ENCODE measurements around the gene ITIH6.

DNA sequence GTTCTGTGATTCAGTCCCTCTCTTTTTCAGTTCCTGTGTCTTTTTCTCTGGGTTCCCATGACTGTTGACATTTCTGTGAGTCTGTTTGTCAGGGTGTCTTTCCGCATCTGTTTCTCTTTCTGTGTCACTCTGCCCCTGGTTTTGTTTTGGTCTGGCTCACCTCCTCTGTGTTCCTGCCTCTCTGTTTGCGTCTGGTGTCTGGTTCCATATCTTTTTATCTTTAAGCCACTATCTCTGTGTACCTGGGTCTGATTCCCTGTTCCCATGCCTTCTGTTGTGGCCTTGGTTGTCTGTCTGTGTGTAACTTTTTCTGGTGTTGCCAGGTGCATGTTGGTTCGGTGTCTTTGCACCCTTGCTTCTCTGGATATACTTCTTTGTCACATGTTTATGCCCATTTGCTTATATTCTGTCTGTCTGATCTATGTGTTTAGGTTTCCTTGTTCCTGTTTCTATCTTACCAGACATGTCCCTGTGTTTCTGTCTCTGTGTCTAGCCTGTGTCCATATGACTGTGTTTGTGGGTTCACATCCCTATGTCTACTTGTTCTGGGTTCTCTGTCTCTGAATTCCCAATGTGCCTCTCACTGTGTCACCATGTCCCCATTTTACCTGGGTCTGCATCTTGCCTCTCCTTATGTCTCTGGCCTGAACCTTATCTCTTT, 50.2 kb downstream of the ITIH6 start:
- TF ChIP-seq, protein P1, sequence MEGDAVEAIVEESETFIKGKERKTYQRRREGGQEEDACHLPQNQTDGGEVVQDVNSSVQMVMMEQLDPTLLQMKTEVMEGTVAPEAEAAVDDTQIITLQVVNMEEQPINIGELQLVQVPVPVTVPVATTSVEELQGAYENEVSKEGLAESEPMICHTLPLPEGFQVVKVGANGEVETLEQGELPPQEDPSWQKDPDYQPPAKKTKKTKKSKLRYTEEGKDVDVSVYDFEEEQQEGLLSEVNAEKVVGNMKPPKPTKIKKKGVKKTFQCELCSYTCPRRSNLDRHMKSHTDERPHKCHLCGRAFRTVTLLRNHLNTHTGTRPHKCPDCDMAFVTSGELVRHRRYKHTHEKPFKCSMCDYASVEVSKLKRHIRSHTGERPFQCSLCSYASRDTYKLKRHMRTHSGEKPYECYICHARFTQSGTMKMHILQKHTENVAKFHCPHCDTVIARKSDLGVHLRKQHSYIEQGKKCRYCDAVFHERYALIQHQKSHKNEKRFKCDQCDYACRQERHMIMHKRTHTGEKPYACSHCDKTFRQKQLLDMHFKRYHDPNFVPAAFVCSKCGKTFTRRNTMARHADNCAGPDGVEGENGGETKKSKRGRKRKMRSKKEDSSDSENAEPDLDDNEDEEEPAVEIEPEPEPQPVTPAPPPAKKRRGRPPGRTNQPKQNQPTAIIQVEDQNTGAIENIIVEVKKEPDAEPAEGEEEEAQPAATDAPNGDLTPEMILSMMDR (IDR thresholded peaks at IDR 0.05): no peak
- TF ChIP-seq POLR2AphosphoS5 (IDR thresholded peaks at IDR 0.05): no peak

Measured in suprapubic skin (tissue), 3 donors.